Activated CD4-positive, alpha-beta T cell treated with anti-CD3 and anti-CD28 coated beads for 48 hours (primary cell): Measurements from ENCODE around the gene CSMD2.

Source experiments
- DNase-seq: peaks from one replicate; pipeline ENCODE4 v3.0.0-alpha.2; 2020

CSMD2 gene

GRCh38 chr1:33660244-33660643 is 504.8 kb downstream of the CSMD2 start:
- DNase-seq: no peak

DNA sequence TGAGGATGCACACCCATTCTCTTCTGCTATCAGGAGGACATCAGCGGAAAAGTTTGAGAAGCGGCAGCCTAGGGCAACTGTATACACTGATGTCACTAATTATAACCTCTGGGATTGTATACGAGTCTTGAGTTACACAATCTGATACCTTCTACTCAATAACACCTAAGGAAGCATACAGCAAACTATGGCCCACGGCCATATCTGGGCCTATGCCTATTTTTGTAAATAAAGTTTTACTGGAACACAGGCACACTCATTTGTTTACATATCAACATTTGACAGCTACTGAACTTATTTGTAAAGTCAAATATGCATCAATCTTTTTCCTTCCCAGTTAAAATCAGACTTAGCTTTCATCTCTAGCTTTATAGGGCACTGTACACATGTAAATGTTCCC is 505.4 kb downstream of the CSMD2 start:
- no peak for DNase-seq

- no peak for DNase-seq
These were observed 507.2 kb downstream of the CSMD2 start for GRCh38 chr1:33657833-33658232.

DNA sequence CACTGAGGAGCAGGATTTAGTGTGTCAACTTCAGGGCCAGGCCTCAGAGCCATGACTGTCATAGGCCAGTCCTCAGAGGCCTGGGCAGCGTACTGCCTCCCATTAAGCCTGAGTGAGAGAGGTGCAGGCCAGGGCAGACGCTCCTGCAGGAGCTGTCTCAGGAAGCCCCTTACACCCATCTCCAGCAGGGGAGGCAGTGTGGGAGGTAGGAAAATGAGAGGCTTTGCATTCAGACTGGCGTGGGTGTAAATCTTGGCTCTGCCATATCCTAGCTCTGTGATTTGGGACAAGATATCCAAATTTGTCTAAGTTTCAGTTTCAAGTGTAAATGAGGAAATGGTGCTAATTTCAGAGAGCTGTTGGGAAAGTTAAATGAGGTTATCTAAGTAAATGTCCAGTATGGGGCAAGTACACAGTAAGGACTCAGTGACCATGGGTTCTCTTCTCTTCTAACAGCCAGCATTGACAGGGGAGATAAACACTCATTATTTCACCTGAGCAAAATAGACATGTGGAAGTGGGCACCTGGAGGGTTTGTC is 508.5 kb downstream of the CSMD2 start:
- DNase-seq: no peak

- no peak for DNase-seq
These were observed 509.5 kb downstream of the CSMD2 start for GRCh38 chr1:33655496-33655895.

DNA sequence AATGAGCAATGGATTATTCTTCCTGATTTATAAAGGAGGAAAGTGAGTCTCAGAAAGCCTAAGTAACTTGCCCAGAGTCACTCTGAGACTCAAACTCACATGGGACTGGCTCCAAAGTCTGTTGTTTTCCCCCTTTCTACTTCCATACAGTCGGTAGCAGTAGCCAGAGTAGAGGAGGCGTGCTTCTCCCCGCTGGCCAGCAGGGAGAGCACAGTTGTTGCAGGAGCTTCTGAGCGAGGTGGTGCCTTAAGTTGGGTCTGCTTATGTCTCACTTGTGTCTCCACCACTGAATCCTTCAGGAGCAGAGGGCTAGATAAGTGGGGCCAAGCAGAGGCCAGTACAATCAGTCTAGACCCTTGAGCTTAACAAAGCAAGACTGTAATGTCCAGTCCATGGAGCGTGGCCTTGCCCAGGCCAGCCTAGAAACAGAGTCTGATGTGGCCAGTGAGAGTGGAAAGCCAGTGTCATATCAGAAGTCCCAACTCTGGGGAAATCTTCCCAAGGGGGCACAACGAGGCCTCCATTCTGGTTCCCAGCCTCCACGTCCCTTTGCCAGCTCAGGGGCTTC is 510.7 kb downstream of the CSMD2 start:
- DNase-seq: peak; percentile 7

DNA sequence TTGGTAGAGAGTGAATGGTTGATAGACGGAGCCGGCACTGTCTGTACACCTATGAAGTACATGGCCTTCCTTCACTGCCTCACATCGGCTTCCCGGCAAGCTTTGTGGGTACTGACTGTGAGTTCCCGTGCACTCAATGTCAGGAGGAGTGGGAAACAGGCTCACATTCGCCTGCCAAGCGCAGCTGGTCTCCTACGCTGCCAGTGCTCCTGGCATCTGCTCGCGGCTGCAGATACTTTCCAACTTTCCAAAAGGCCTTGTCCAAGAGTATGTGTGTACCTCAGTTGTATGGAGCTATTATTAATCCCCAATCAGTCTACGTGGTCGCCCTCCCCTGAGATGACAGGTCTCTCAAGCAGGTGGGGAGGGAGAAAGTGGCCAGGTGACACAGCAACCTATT is 511.8 kb downstream of the CSMD2 start:
- no peak for DNase-seq

- no peak for DNase-seq
These were observed 514.3 kb downstream of the CSMD2 start for GRCh38 chr1:33650708-33651107.

- no peak for DNase-seq
These were observed 515.3 kb downstream of the CSMD2 start for GRCh38 chr1:33649759-33650158.

- DNase-seq: no peak
These were observed 521.8 kb downstream of the CSMD2 start for GRCh38 chr1:33643216-33643615.

DNA sequence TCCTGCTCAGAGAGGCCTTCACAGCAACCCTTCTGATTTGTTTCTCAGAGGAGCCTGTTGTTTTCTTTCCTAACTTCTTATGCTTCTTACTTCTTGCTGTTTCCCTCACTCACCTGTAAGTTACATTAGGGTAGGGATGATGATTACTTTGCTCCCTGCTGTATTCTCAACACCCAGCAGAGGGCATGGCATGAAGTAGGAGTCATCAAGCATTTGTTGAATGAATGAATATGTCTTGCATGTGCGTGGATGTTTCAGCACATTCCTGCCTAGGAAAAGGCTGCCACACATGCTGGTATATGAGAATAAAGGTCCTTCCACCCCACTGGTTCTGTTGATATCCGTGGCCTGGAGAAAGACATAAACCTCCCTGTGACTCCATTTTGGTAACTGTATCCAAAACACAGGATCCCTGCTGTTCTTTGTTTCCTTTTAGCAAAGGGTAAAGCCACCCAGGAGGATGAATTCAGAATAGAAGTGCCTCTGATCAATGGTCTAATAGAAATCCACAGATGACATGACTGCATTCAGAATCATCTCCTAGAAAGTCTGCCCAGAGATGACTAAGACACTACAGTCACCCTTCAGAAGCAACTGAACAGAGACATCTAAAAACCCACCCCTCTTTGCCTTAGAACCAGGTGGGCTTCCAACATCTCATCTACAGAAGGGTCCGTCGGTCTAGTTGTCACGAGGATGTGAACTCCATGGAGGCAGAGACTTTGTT is 523.8 kb downstream of the CSMD2 start:
- DNase-seq: peak; percentile 6

- DNase-seq: no peak
These were observed 524.8 kb downstream of the CSMD2 start for GRCh38 chr1:33640114-33640660.

GRCh38 chr1:33637846-33638440 is 527.1 kb downstream of the CSMD2 start:
- no peak for DNase-seq

DNA sequence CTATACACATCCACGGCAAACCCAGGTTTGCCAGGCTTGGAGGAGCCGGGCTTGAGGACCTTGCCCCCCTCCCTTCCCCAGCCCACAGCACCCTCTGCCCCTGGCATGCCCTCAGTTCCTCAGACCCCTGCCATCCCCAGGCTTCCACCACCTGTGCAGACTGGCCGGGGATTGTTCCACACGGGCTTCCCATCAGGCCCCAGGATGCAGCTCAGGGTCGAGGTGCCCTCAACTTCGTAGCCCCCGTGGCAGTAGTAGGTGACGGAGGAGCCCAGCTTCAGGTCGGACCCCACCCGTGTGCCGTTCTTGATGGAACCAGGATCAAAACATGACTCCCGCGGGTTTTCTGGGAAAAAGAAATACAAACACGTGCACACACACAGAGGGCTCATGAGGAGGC is 528.8 kb downstream of the CSMD2 start:
- DNase-seq: no peak

DNA sequence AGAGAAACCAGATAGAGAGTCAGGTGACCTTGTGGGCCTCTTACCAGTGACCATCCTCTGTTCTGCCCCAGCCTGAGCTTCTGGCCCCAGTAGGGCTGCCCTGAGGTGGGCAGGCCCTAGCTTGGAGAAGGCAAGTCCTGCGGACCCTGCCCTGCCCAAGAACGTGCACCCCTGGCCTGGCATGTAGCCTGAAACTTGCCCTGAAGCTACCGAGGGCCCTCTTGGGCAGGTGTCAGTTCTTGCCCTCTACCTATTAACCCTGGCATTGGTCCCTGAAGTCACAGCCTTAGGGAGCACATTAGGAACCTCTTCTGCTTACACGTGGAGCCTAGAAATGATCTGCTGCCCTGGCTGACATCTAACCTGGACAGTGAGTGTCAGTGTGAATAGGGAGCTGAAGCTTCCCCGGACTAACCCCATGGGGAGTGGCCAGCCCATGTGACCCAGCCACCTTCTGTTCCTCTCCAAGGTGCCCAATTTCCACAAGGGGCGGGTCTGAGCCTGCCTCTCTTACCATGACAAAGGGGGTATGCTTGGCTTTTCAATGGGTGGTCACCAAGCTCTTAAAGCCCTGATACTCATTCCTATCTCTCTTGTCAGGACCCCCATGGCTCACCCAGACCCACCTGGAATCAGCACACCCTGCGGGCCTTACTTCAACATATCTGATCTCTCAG is 529.6 kb downstream of the CSMD2 start:
- DNase-seq: no peak

- DNase-seq: peak; percentile 47
These were observed 530.2 kb downstream of the CSMD2 start for GRCh38 chr1:33634806-33635205.

DNA sequence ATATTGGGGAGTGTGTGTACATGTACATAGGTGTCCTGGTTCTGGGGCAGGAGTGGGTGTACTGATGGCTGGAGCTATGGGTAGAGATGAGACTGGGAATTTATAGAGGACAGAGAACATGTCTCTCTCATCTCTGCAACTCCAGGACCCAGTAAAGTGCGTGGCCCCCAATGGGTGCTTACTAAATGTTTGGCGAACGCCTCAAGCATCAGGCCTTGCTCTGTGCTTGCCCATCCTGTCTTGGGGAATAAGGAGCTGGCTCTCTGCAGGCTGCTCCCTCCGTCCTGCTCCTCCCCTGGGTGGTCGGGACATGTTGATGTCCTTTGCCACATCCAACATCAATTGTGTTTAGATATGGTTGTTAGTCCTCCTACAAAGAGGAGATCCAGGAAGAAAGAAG is 530.9 kb downstream of the CSMD2 start:
- DNase-seq: no peak

- peak; percentile 94 for DNase-seq
These were observed 531.8 kb downstream of the CSMD2 start for GRCh38 chr1:33633019-33633801.

DNA sequence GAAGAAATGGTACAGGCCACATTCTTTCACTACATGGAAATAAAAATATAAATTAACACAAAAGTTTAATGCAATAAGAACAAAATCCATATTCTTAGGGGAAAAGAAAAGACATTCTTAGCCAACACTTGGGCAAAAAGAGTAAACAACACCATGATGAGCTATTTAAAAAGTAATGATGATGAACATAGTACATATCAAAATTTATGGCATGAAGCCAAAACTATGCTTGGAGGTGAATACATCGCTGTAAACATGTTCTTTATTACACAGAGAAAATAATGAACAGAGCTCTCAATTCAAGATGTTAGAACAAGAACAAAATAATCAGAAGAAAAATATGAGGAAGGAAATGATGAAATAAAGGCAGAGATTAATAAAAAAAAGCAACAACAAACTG is 534.3 kb downstream of the CSMD2 start:
- no peak for DNase-seq

DNA sequence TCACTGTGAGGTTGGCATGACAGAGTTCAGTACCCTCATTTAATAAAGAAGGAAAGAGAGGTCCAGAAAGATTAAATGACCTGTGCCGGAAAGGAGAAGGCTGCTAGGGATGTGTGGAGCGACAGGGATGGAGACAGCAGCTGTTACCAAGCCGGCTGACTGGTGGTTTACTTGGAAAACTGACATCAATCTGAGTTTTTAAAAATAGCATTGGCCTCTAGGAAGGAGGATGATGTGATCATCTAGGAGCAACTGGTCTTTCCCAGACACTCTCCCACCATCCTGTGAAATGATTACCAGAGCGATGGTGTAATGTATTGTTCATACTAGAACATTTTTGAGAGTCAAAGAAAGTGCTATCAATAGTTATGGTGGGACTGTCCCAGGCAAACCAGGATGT is 538.2 kb downstream of the CSMD2 start:
- no peak for DNase-seq

DNA sequence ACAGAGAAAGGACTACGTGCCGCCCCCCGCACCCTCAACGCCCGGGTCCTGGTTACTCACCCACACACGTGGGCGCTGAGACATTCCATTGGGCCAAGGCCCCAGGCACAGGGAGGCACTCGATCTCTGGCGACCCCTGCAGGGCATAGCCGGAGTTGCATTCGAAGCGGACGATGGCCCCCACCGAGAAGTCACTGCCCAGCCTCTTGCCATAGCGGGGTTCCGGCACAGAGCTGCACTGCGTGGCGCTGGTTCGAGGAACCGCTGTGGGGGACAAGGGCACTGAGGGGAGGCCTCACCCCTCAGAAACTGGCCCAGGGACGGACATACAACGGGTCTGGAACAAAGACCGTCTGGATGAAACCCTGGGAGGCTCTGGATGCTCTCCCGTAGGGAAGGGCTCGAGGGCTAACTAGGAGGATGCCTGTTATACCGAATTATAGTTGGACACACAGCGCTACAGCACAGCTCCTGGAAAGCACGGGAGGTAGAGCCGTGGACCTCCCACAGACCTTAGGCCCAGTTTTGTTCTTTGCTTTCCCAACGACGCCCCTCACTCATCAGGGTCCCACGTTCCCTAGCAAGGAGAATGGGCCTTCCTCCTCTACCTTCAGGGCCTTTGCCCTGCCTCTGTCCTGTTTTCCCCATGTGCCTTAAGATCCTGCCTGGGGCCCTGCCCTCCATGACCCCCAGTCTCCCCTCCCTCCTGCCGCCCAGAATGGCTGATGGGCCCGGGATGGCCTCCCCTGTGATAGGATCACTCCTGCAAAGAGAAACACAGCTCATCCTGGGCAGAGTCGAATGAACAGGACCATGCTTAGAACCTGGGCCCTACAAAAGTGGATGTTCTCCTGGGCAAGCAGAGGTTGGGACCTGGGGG is 539.8 kb downstream of the CSMD2 start:
- peak; percentile 37 for DNase-seq
